ENCODE results near the gene CIAPIN1. TPM values are rescaled to one million over a fixed set of nuclear protein-coding genes. Genes with fewer than 3 reads are reported as not detected.

Gene CIAPIN1
- total RNA-seq, 1 experiment from 2014 or later = 82.8 TPM

GRCh38 chr16:57416084-57416483 lies 31.1 kb downstream of the CIAPIN1 start:
- H3K9ac ChIP-seq (ENCODE audit: extremely low read depth, insufficient read length, low read length) = no peak overlapping the region
- no peak overlapping the region for H2BK120ac ChIP-seq (ENCODE audit: low read depth, low read length, poor library complexity, severe bottlenecking)
- DNase-seq = no peak
- Mint-ChIP-seq H3K4me1 (peaks cover 14 to 30% of the 10 kb centered on the region in 2 experiments), H3K27ac (no peak overlapping the region), H3K36me3 (ENCODE audit: insufficient read depth in 1 of 3, low read depth in 3 of 3) (no peaks in the 10 kb centered on the region), H3K9me3 (peaks cover 0 to 3% of the 10 kb centered on the region in 2 experiments; a peak in 1 of 5 replicates), H3K27me3 (ENCODE audit: low read depth) (peaks cover 1% of the 10 kb centered on the region), H3K4me3 (no peak overlapping the region)
- no peak overlapping the region for H3K4ac ChIP-seq (ENCODE audit: low read depth, low read length)
- no peaks in the 10 kb centered on the region for H3K79me1 ChIP-seq (ENCODE audit: insufficient read depth, low read depth, low read length, poor library complexity, severe bottlenecking)
- H3K9me3 ChIP-seq (ENCODE audit: control insufficient read depth, low read depth, low read length) = no peaks in the 10 kb centered on the region
- no peak overlapping the region for H4K5ac ChIP-seq (ENCODE audit: insufficient read length, low read depth, low read length)
- H2BK5ac ChIP-seq (ENCODE audit: insufficient read length, low read length) = no peak overlapping the region
- no CpG with 5 or more reads among the region's 16 CpGs for WGBS (ENCODE audit: extremely low coverage, insufficient read length, low lambda C conversion rate)
- H2AFZ ChIP-seq (ENCODE audit: low read length) = no peak overlapping the region
- no peak overlapping the region for H3T11ph ChIP-seq (ENCODE audit: low read length)
- H4K20me1 ChIP-seq (ENCODE audit: control insufficient read depth, insufficient read depth, insufficient read length) = no peaks in the 10 kb centered on the region
- TF ChIP-seq, protein P1, sequence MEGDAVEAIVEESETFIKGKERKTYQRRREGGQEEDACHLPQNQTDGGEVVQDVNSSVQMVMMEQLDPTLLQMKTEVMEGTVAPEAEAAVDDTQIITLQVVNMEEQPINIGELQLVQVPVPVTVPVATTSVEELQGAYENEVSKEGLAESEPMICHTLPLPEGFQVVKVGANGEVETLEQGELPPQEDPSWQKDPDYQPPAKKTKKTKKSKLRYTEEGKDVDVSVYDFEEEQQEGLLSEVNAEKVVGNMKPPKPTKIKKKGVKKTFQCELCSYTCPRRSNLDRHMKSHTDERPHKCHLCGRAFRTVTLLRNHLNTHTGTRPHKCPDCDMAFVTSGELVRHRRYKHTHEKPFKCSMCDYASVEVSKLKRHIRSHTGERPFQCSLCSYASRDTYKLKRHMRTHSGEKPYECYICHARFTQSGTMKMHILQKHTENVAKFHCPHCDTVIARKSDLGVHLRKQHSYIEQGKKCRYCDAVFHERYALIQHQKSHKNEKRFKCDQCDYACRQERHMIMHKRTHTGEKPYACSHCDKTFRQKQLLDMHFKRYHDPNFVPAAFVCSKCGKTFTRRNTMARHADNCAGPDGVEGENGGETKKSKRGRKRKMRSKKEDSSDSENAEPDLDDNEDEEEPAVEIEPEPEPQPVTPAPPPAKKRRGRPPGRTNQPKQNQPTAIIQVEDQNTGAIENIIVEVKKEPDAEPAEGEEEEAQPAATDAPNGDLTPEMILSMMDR (conservative IDR thresholded peaks at IDR 0.05) = no peak
- H3K18ac ChIP-seq (ENCODE audit: insufficient read length, low read depth, low read length) = peak overlapping the region; percentile 76
- no peak overlapping the region for H3K23ac ChIP-seq (ENCODE audit: insufficient read length, low read depth, low read length)
- peaks cover 5% of the 10 kb centered on the region for H3K23me2 ChIP-seq (ENCODE audit: insufficient read length, low read depth, low read length, poor library complexity, severe bottlenecking)
- peak overlapping the region; percentile 89 for H3K14ac ChIP-seq (ENCODE audit: insufficient read depth, low read length)
- H2BK15ac ChIP-seq (ENCODE audit: low read depth, low read length) = no peak overlapping the region
- no peak overlapping the region for H4K8ac ChIP-seq (replicated peaks; ENCODE audit: insufficient read length, low read depth, low read length)
- no peaks in the 10 kb centered on the region for H3K4me1 ChIP-seq (ENCODE audit: insufficient read depth, low read length)
- no peak overlapping the region for H3K56ac ChIP-seq (ENCODE audit: insufficient read length, low read depth, low read length)
- no peaks in the 10 kb centered on the region for H3K79me2 ChIP-seq (ENCODE audit: insufficient read depth, low read length)
- H3K27me3 ChIP-seq (ENCODE audit: insufficient read depth, low read length) = no peaks in the 10 kb centered on the region
- no peak overlapping the region for H2AK5ac ChIP-seq (ENCODE audit: insufficient read length, low read length)
- no peak overlapping the region for H2BK20ac ChIP-seq (ENCODE audit: low read depth, low read length, poor library complexity, severe bottlenecking)
- no peak overlapping the region for H3K27ac ChIP-seq (ENCODE audit: insufficient read length, low read depth, low read length)
- H2BK12ac ChIP-seq (ENCODE audit: insufficient read length, low read depth, low read length) = no peak overlapping the region
- H4K91ac ChIP-seq (ENCODE audit: insufficient read length, low read depth, low read length) = no peak overlapping the region
- no peak overlapping the region for H3K4me2 ChIP-seq (ENCODE audit: insufficient read depth, insufficient read length, low read length)

Measured in H9 (cell line).